B cell (primary cell): ENCODE results near the gene STRA8. TPM values are rescaled to one million over a fixed set of nuclear protein-coding genes. Genes with fewer than 3 reads are reported as not detected.
"Not testable (repeated sequence)": the region's sequence is repeated elsewhere in the genome, so short reads cannot be mapped to it uniquely, and the experiment has no call there.

Source experiments
- ATAC-seq: fragments of 200-7000 bp; cut with Tn5 transposase; one replicate; pipeline ENCODE4 v1.10.0; 2021; ENCODE audit warnings: low read depth, mild to moderate bottlenecking, moderate number of reproducible peaks, moderate library complexity
- CTCF ChIA-PET: fragments of 350-600 bp; sonication (Branson Sonifier 250); formaldehyde crosslinking; loops from one replicate; lab custom pipeline; 2021; ENCODE audit warnings: antibody characterized with exemption, inconsistent platforms; lab: Charles Lee
- POLR2A ChIA-PET: fragments of 350-600 bp; sonication (Branson Sonifier 250); formaldehyde crosslinking; loops from one replicate; lab custom pipeline; 2021; ENCODE audit warnings: antibody characterized with exemption; lab: Charles Lee
- DNase-seq: peaks from one replicate; pipeline ENCODE4 v3.0.0; 2013
- H2AFZ ChIP-seq: 2 replicates; pipeline ENCODE4 v1.6.1; 2012; ENCODE audit warnings: mild to moderate bottlenecking, low read depth, low read length; ENCODE audit not compliant: insufficient read depth, poor library complexity, severe bottlenecking
- H3K27ac ChIP-seq, 2 donors: 1 replicate in 1 of 2; 2 replicates in 1 of 2; pipeline ENCODE4 v1.5.1; 2012 to 2013; ENCODE audit warnings: low read length in 2 of 2, mild to moderate bottlenecking in 2 of 2, moderate library complexity in 1 of 2
- H3K27me3 ChIP-seq, 4 experiments: fragments of 200-600 bp in 1 of 4; sonication (generic) in 1 of 4; replicated peaks in 1 of 4; 1 replicate in 2 of 4; 2 replicates in 2 of 4; pipeline versions ENCODE4 v1.6.1 to v1.7.0; 2013 to 2016; ENCODE audit warnings: low read length in 3 of 4, mild to moderate bottlenecking in 2 of 4, mixed read lengths in 1 of 4, moderate library complexity in 1 of 4; ENCODE audit not compliant: insufficient read depth in 4 of 4, control insufficient read depth in 3 of 4; ENCODE audit errors: control extremely low read depth in 1 of 4
- H3K36me3 ChIP-seq, 2 experiments: replicated peaks in 1 of 2; 1 replicate in 1 of 2; 2 replicates in 1 of 2; pipeline versions ENCODE4 v1.6.1 to v1.7.1; 2013; ENCODE audit warnings: low read length in 1 of 2; ENCODE audit not compliant: insufficient read depth in 2 of 2, control insufficient read depth in 1 of 2; ENCODE audit errors: control extremely low read depth in 1 of 2, extremely low read depth in 1 of 2
- H3K4me1 ChIP-seq, 2 donors: fragments of 200-600 bp in 1 of 2; sonication (generic) in 1 of 2; 1 replicate in 1 of 2; 2 replicates in 1 of 2; pipeline versions ENCODE4 v1.5.1 to v1.6.1; 2013 to 2017; ENCODE audit warnings: low read length in 2 of 2; ENCODE audit not compliant: control insufficient read depth in 2 of 2, insufficient read depth in 2 of 2
- H3K4me2 ChIP-seq: replicated peaks from 2 replicates; pipeline ENCODE3; 2012; ENCODE audit warnings: mild to moderate bottlenecking, low read depth, low read length; ENCODE audit not compliant: poor library complexity, severe bottlenecking
- H3K4me3 ChIP-seq, 5 experiments: fragments of 200-600 bp in 1 of 5; sonication (generic) in 1 of 5; 1 replicate in 3 of 5; 2 replicates in 2 of 5; pipeline versions ENCODE4 v1.5.1 to v1.7.0; 2011 to 2016; ENCODE audit warnings: low read length in 4 of 5, mild to moderate bottlenecking in 4 of 5, low read depth in 2 of 5, control low read depth in 1 of 5, moderate library complexity in 1 of 5; ENCODE audit not compliant: insufficient read depth in 1 of 5; ENCODE audit errors: control extremely low read depth in 1 of 5, extremely low read depth in 1 of 5
- H3K79me2 ChIP-seq: fragments of 200-600 bp; sonication (generic); one replicate; pipeline ENCODE4 v1.6.0; 2016; ENCODE audit warnings: low read length; ENCODE audit not compliant: control insufficient read depth, insufficient read depth
- H3K9ac ChIP-seq: fragments of 200-600 bp; sonication (generic); 2 replicates; pipeline ENCODE4 v1.6.1; 2017; ENCODE audit warnings: mild to moderate bottlenecking, low read length, moderate library complexity
- H3K9me3 ChIP-seq, 3 donors: one replicate each; pipeline versions ENCODE4 v1.6.1 to v1.7.1; 2013; ENCODE audit warnings: low read length in 2 of 3; ENCODE audit not compliant: control insufficient read depth in 2 of 3, insufficient read depth in 1 of 3; ENCODE audit errors: control extremely low read depth in 1 of 3
- H4K20me1 ChIP-seq: 2 replicates; pipeline ENCODE4 v1.6.0; 2012; ENCODE audit warnings: mild to moderate bottlenecking, low read length; ENCODE audit not compliant: insufficient read depth, control insufficient read depth, poor library complexity, severe bottlenecking
- H3K27ac Mint-ChIP-seq: one replicate; pipeline ENCODE4 v1.8.0; 2021; ENCODE audit warnings: mixed read lengths
- H3K27me3 Mint-ChIP-seq: one replicate; pipeline ENCODE4 v1.8.0; 2021; ENCODE audit warnings: mixed read lengths
- H3K4me1 Mint-ChIP-seq: one replicate; pipeline ENCODE4 v1.8.0; 2021; ENCODE audit warnings: mixed read lengths
- H3K4me3 Mint-ChIP-seq: one replicate; pipeline ENCODE4 v1.8.0; 2021; ENCODE audit warnings: mixed read lengths
- H3K9me3 Mint-ChIP-seq: one replicate; pipeline ENCODE4 v1.8.0; 2022; ENCODE audit warnings: mixed read lengths; ENCODE audit not compliant: insufficient read depth
- CTCF ChIP-seq: fragments of 200-600 bp; IDR thresholded peaks from one replicate; pipeline ENCODE4 v1.8.0; 2022; ENCODE audit warnings: antibody characterized with exemption, mild to moderate bottlenecking
- EZH2 ChIP-seq: IDR thresholded peaks from 2 replicates; pipeline ENCODE4 v1.6.1; 2012; ENCODE audit warnings: borderline replicate concordance, low read depth, mild to moderate bottlenecking, moderate library complexity, low read length; ENCODE audit not compliant: insufficient read depth, poor library complexity, severe bottlenecking
- WGBS: methylation state at CpG from one replicate; pipeline ENCODE4 v1.1.5; 2013; ENCODE audit warnings: missing lambda C conversion rate; ENCODE audit not compliant: insufficient coverage; 5-methylcytosine and 5-hydroxymethylcytosine counted together
- intact Hi-C: fragments of 100-400 bp; cut with micrococcal nuclease; formaldehyde crosslinking; loops from one replicate; pipeline ENCODE4 v1.10.0; 2022
- polyA plus RNA-seq: library from polyadenylated mRNA; depleted of rRNA; stranded (reverse); fragments of >200 nt; gene quantifications from 2 replicates; pipeline ENCODE4 v1.2.3, GENCODE V29; 2012
- total RNA-seq, 2 donors: library from RNA; stranded (reverse); fragments of 120-200 nt in 1 of 2; gene quantifications; 1 replicate in 1 of 2; 2 replicates in 1 of 2; pipeline versions ENCODE4 v1.2.3 to v1.2.4, GENCODE V29; 2013 to 2022

STRA8 gene
- total and polyA plus RNA-seq, 2 donors (not counting 1 experiment from before 2014, with no cell fraction given) = not detected

GRCh38 chr7:135211179-135211945, 22.3 kb upstream of the STRA8 start, which contains the start of gene WDR91:
TSS of gene WDR91 (minus strand) at chr7:135211526. CDS start at chr7:135211502, 24 bp downstream.
- Mint-ChIP-seq H3K4me3 (peak within 1 kb of the TSS; percentile 98), H3K27me3 (no peaks in the 10 kb centered on the region), H3K27ac (peak within 1 kb of the TSS; percentile 97), H3K9me3 (no peaks in the 10 kb centered on the region), H3K4me1 (peaks cover 48% of the 10 kb centered on the region)
- Histone ChIP-seq H3K27me3 (no peaks in the 10 kb centered on the region), H3K79me2 (peaks cover 16% of the 10 kb centered on the region), H3K27ac (peak within 1 kb of the TSS; percentile 77 to 92), H3K9me3 (no peaks in the 10 kb centered on the region), H3K4me1 (peaks cover 34 to 35% of the 10 kb centered on the region in 2 donors), H3K4me2 (peak within 1 kb of the TSS; percentile 98), H3K9ac (peak within 1 kb of the TSS; percentile 97), H3K36me3 (no peaks in the 10 kb centered on the region), H2AFZ (peak within 1 kb of the TSS; percentile 96), H3K4me3 (peak within 1 kb of the TSS; percentile 82 to 98 (median 88)), H4K20me1 (no peaks in the 10 kb centered on the region)
- intact Hi-C loops = loop anchor here (1.0 to 2.0 kb wide), 8 partner anchors 25 to 565 kb away; partner anchors contain the start of genes AGBL3, BPGM, CNOT4 and CYREN
- POLR2A ChIA-PET = interaction anchor here (0.6 to 1.7 kb wide), 5 partner anchors 15 to 63 kb away, joined by 3 to 9 read pairs (median 3); partner anchors contain the start of genes CYREN and TMEM140
- CTCF ChIA-PET = interaction anchor here (0.5 to 3.6 kb wide), 11 partner anchors 24 to 578 kb away, joined by 3 to 15 read pairs (median 3); partner anchors contain the start of genes AGBL3 and BPGM
- WGBS = under 1% methylated on average over 81 of the region's 82 CpGs
- ATAC-seq (peak; percentile 94), DNase-seq (peak; percentile 95)
- TF ChIP-seq CTCF = no peak
- no peak for TF ChIP-seq EZH2

GRCh38 chr7:135211946-135212685, 21.5 kb upstream of the STRA8 start:
- not testable (repeated sequence) for H4K20me1 ChIP-seq, H3K9me3 Mint-ChIP-seq, H3K27me3 ChIP-seq, H3K27me3 Mint-ChIP-seq, DNase-seq, ATAC-seq, H3K36me3 ChIP-seq, H3K9me3 ChIP-seq
- Mint-ChIP-seq H3K4me1 (peaks cover 42% of the 10 kb centered on the region), H3K4me3 (peak overlapping the region; percentile 98), H3K27ac (peak overlapping the region; percentile 83)
- WGBS = 65% methylated on average over 14 of the region's 30 CpGs
- Histone ChIP-seq H3K79me2 (peaks cover 16% of the 10 kb centered on the region), H3K4me2 (peak overlapping the region; percentile 98), H3K9ac (peak overlapping the region; percentile 97), H3K4me1 (peaks cover 29 to 32% of the 10 kb centered on the region in 2 donors), H3K4me3 (peak overlapping the region; percentile 62 to 98 (median 68)), H3K27ac (peak overlapping the region; percentile 39 to 92), H2AFZ (peak overlapping the region; percentile 96)
- ChIA-PET POLR2A (interaction anchor here (0.6 to 1.7 kb wide), 2 partner anchors 27 to 64 kb away, joined by 3 to 6 read pairs; partner anchors contain the start of gene TMEM140), CTCF (interaction anchor here (0.7 to 3.6 kb wide), 3 partner anchors 30 to 579 kb away, joined by 3 to 15 read pairs (median 4); partner anchors contain the start of gene AGBL3)
- intact Hi-C loops = loop anchor here (1.0 to 2.0 kb wide), 8 partner anchors 25 to 566 kb away; partner anchors contain the start of genes AGBL3, BPGM, CNOT4 and CYREN
